ENCODE data around the gene SAMD8. TPM values are rescaled to one million over a fixed set of nuclear protein-coding genes. Genes with fewer than 3 reads are reported as not detected.

The SAMD8 gene
- total RNA-seq, 1 experiment from 2014 or later, result 32.0 TPM

DNA sequence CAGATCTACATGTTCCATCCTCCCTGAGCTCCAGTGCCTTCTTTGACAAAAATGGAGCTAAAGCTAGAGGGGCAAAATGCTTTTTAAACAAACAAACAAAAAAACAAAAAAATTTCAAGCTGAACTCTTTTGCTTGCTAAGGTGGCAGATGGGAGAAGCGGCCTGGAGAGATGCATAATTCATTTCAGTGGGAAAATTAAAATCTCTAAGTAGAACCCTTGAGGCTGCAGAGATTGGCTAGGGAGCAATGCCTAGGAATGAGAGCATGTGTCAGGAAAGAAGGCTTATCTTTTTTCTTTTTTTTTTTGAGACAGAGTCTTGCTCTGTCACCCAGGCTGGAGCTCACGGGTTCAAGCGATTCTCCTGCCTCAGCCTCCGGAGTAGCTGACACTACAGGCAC lies 46.4 kb upstream of the SAMD8 start:
- Histone ChIP-seq H3K27me3 (ENCODE audit: control insufficient read depth, insufficient read depth, low read length) (no peaks in the 10 kb centered on the region), H3K36me3 (ENCODE audit: control insufficient read depth, insufficient read depth, low read length) (no peaks in the 10 kb centered on the region), H3K4me3 (ENCODE audit: low read depth in 2 of 2, low read length in 2 of 2) (no peak overlapping the region), H3K9me3 (ENCODE audit: control insufficient read depth, insufficient read depth, low read depth, low read length) (no peaks in the 10 kb centered on the region), H3K4me1 (ENCODE audit: control insufficient read depth, insufficient read depth, low read length) (no peaks in the 10 kb centered on the region), H3K27ac (ENCODE audit: low read length) (no peak overlapping the region)
- DNase-seq (ENCODE audit: low read depth, low spot score) (no peak), ATAC-seq (no peak)
- intact Hi-C loops (cut with micrococcal nuclease; ENCODE audit: unreplicated experiment), result no loop called here
- no peak for TF ChIP-seq TCF7L2 (IDR thresholded peaks at IDR 0.05; ENCODE audit: low read depth, low read length)
- TF ChIP-seq, protein P1, sequence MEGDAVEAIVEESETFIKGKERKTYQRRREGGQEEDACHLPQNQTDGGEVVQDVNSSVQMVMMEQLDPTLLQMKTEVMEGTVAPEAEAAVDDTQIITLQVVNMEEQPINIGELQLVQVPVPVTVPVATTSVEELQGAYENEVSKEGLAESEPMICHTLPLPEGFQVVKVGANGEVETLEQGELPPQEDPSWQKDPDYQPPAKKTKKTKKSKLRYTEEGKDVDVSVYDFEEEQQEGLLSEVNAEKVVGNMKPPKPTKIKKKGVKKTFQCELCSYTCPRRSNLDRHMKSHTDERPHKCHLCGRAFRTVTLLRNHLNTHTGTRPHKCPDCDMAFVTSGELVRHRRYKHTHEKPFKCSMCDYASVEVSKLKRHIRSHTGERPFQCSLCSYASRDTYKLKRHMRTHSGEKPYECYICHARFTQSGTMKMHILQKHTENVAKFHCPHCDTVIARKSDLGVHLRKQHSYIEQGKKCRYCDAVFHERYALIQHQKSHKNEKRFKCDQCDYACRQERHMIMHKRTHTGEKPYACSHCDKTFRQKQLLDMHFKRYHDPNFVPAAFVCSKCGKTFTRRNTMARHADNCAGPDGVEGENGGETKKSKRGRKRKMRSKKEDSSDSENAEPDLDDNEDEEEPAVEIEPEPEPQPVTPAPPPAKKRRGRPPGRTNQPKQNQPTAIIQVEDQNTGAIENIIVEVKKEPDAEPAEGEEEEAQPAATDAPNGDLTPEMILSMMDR (IDR thresholded peaks at IDR 0.05), result no peak
- TF ChIP-seq POLR2AphosphoS5 (IDR thresholded peaks at IDR 0.05; ENCODE audit: low read depth, low read length), result no peak
- TF ChIP-seq SIN3A (IDR thresholded peaks at IDR 0.05; ENCODE audit: borderline replicate concordance, insufficient read depth, low read depth, low read length), result no peak
- TF ChIP-seq, protein P2, sequence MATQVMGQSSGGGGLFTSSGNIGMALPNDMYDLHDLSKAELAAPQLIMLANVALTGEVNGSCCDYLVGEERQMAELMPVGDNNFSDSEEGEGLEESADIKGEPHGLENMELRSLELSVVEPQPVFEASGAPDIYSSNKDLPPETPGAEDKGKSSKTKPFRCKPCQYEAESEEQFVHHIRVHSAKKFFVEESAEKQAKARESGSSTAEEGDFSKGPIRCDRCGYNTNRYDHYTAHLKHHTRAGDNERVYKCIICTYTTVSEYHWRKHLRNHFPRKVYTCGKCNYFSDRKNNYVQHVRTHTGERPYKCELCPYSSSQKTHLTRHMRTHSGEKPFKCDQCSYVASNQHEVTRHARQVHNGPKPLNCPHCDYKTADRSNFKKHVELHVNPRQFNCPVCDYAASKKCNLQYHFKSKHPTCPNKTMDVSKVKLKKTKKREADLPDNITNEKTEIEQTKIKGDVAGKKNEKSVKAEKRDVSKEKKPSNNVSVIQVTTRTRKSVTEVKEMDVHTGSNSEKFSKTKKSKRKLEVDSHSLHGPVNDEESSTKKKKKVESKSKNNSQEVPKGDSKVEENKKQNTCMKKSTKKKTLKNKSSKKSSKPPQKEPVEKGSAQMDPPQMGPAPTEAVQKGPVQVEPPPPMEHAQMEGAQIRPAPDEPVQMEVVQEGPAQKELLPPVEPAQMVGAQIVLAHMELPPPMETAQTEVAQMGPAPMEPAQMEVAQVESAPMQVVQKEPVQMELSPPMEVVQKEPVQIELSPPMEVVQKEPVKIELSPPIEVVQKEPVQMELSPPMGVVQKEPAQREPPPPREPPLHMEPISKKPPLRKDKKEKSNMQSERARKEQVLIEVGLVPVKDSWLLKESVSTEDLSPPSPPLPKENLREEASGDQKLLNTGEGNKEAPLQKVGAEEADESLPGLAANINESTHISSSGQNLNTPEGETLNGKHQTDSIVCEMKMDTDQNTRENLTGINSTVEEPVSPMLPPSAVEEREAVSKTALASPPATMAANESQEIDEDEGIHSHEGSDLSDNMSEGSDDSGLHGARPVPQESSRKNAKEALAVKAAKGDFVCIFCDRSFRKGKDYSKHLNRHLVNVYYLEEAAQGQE (IDR thresholded peaks at IDR 0.05; ENCODE audit: insufficient read depth in 1 of 2, low read depth in 2 of 2, low read length in 1 of 2), result no peak
- in situ Hi-C loops (cut with HindIII; ENCODE audit: low pct_unique_long_range_greater_than_20kb, low sequenced_read_pairs), result no loop called here
- BruUV-seq (replicated peaks), result no TSS peak
- POLR2A ChIA-PET, result no interaction called here
- CTCF ChIA-PET, result no interaction called here

DNA sequence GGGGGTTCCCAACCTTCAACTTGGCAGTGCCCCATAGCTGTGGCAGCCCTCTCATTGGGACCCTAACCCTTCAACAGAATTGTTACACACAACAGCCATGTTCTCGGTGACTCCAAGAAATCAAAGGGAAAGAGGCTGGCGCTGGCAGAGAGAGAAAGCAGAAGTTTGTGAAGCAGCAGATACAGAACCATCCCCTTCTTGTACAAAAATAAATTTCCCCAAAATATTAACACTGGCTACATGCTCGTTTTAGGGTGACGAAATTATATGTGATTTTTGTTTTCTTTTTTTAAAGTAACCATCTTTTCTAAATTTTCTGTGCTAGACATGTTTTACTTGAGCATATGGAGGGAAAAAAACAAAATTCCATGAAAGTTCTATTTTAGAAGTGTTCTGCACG lies 45.2 kb upstream of the SAMD8 start:
- no peak for DNase-seq (ENCODE audit: low read depth, low spot score)
- no peak overlapping the region for H3K4me3 ChIP-seq (ENCODE audit: low read depth in 2 of 2, low read length in 2 of 2)
- ATAC-seq, result no peak
- intact Hi-C loops (cut with micrococcal nuclease; ENCODE audit: unreplicated experiment), result no loop called here
- H3K27ac ChIP-seq (ENCODE audit: low read length), result no peak overlapping the region
- H3K9me3 ChIP-seq (ENCODE audit: control insufficient read depth, insufficient read depth, low read depth, low read length), result no peaks in the 10 kb centered on the region
- no peaks in the 10 kb centered on the region for H3K36me3 ChIP-seq (ENCODE audit: control insufficient read depth, insufficient read depth, low read length)
- CTCF ChIA-PET, result no interaction called here
- H3K4me1 ChIP-seq (ENCODE audit: control insufficient read depth, insufficient read depth, low read length), result no peaks in the 10 kb centered on the region
- no TSS peak for BruUV-seq (replicated peaks)
- H3K27me3 ChIP-seq (ENCODE audit: control insufficient read depth, insufficient read depth, low read length), result no peaks in the 10 kb centered on the region
- in situ Hi-C loops (cut with HindIII; ENCODE audit: low pct_unique_long_range_greater_than_20kb, low sequenced_read_pairs), result no loop called here
- no peak for TF ChIP-seq POLR2AphosphoS5 (IDR thresholded peaks at IDR 0.05; ENCODE audit: low read depth, low read length)
- TF ChIP-seq, protein P2 (IDR thresholded peaks at IDR 0.05; ENCODE audit: insufficient read depth in 1 of 2, low read depth in 2 of 2, low read length in 1 of 2), result no peak
- TF ChIP-seq SIN3A (IDR thresholded peaks at IDR 0.05; ENCODE audit: borderline replicate concordance, insufficient read depth, low read depth, low read length), result no peak
- no peak for TF ChIP-seq TCF7L2 (IDR thresholded peaks at IDR 0.05; ENCODE audit: low read depth, low read length)
- TF ChIP-seq, protein P1 (IDR thresholded peaks at IDR 0.05), result no peak
- POLR2A ChIA-PET, result interaction anchor here (0.6 kb wide), 1 partner anchor 733 kb away, joined by 4 read pairs; no protein-coding TSS in a partner anchor

All from Panc1 (cell line).